ENCODE data around the gene PPP1R2.

PPP1R2 gene

GRCh38 chr3:195566797-195567196, 23.7 kb upstream of the PPP1R2 start:
- no peak for DNase-seq (ENCODE audit: low read depth in 1 of 2, low spot score in 1 of 2)
- Histone ChIP-seq H3K4me3 (replicated peaks; ENCODE audit: insufficient read depth, low read length) (no peak overlapping the region), H3K27me3 (ENCODE audit: insufficient read depth, poor library complexity, severe bottlenecking) (no peaks in the 10 kb centered on the region), H3K27ac (replicated peaks) (no peak overlapping the region)
- TF ChIP-seq REST (IDR thresholded peaks at IDR 0.05; ENCODE audit: insufficient replicate concordance, low read depth): no peak
- TF ChIP-seq SPI1 (IDR thresholded peaks at IDR 0.05; ENCODE audit: borderline replicate concordance, low read depth): no peak
- no peak for TF ChIP-seq POLR2AphosphoS5 (IDR thresholded peaks at IDR 0.05; ENCODE audit: low read depth)
- TF ChIP-seq CTCF (IDR thresholded peaks at IDR 0.05; ENCODE audit: insufficient read depth, low read length): no peak
- TF ChIP-seq GABPA (IDR thresholded peaks at IDR 0.05; ENCODE audit: low read depth): no peak

- Histone ChIP-seq H3K4me3 (replicated peaks; ENCODE audit: insufficient read depth, low read length) (no peak overlapping the region), H3K27me3 (ENCODE audit: insufficient read depth, poor library complexity, severe bottlenecking) (no peaks in the 10 kb centered on the region), H3K27ac (replicated peaks) (no peak overlapping the region)
- no peak for DNase-seq (ENCODE audit: low read depth in 1 of 2, low spot score in 1 of 2)
- TF ChIP-seq POLR2AphosphoS5 (IDR thresholded peaks at IDR 0.05; ENCODE audit: low read depth): no peak
- no peak for TF ChIP-seq GABPA (IDR thresholded peaks at IDR 0.05; ENCODE audit: low read depth)
- no peak for TF ChIP-seq CTCF (IDR thresholded peaks at IDR 0.05; ENCODE audit: insufficient read depth, low read length)
- no peak for TF ChIP-seq REST (IDR thresholded peaks at IDR 0.05; ENCODE audit: insufficient replicate concordance, low read depth)
- no peak for TF ChIP-seq SPI1 (IDR thresholded peaks at IDR 0.05; ENCODE audit: borderline replicate concordance, low read depth)
These were observed 22.6 kb upstream of the PPP1R2 start for GRCh38 chr3:195565716-195566115.

GRCh38 chr3:195563317-195563716, 20.2 kb upstream of the PPP1R2 start:
- H3K27me3 ChIP-seq (ENCODE audit: insufficient read depth, poor library complexity, severe bottlenecking): no peaks in the 10 kb centered on the region
- no peak overlapping the region for H3K4me3 ChIP-seq (replicated peaks; ENCODE audit: insufficient read depth, low read length)
- TF ChIP-seq GABPA (IDR thresholded peaks at IDR 0.05; ENCODE audit: low read depth) (no peak), CTCF (IDR thresholded peaks at IDR 0.05; ENCODE audit: insufficient read depth, low read length) (no peak), SPI1 (IDR thresholded peaks at IDR 0.05; ENCODE audit: borderline replicate concordance, low read depth) (no peak), REST (IDR thresholded peaks at IDR 0.05; ENCODE audit: insufficient replicate concordance, low read depth) (no peak), POLR2AphosphoS5 (IDR thresholded peaks at IDR 0.05; ENCODE audit: low read depth) (no peak)
- DNase-seq (ENCODE audit: low read depth in 1 of 2, low spot score in 1 of 2): no peak
- H3K27ac ChIP-seq (replicated peaks): no peak overlapping the region

Measured in HL-60 (cell line).